Measurements from ENCODE around the gene SH3GL1. TPM values are rescaled to one million over a fixed set of nuclear protein-coding genes. Genes with fewer than 3 reads are reported as not detected.

SH3GL1 gene
- total RNA-seq, 2 experiments from 2014 or later = 39.3 to 40.9 TPM

DNA sequence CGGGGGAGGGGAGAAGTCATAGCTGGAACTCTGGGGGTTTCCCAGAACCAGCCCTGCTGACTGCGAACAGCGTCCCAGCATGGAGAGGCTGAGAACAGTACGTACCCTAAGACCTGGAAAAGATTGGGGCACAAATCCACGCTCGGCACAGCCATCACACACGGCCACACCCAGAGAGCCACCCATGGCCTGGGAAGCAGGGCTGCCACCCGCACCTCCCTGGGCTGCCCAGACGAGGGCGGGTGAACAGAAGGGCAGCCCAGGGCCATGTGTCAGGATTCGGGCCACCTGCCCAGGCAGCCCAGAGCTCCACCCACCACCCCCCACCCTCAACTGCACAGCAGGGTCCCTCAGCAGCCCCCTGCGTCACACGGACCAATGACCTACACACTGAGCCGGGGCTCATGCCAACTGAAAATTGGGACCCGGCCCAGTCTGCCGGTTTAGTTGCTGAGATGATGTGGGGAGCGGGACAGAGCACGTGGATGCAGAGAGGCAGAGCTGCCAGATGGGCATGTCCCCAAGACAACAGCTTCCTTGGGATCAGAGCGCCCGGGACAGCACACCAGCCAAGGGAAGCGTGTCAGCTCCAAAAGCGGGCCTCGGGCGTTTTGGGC is 48.8 kb upstream of the SH3GL1 start:
- intact Hi-C loops (cut with DNase I, micrococcal nuclease) = no loop called here
- no peaks in the 10 kb centered on the region for H3K9me3 Mint-ChIP-seq
- no peaks in the 10 kb centered on the region for H3K27me3 Mint-ChIP-seq
- Histone ChIP-seq H3K36me3 (ENCODE audit: insufficient read depth, low read length) (peaks cover 84% of the 10 kb centered on the region), H3K4me1 (ENCODE audit: insufficient read depth, low read length) (no peaks in the 10 kb centered on the region), H3K4me3 (ENCODE audit: low read length) (no peak overlapping the region), H3K9me3 (ENCODE audit: control insufficient read depth in 1 of 2, insufficient read depth in 1 of 2, low read length in 2 of 2) (no peaks in the 10 kb centered on the region), H3K27ac (ENCODE audit: low read depth in 1 of 2, low read length in 2 of 2) (no peak overlapping the region), H3K27me3 (ENCODE audit: control insufficient read depth in 1 of 2, insufficient read depth in 2 of 2, low read length in 2 of 2) (no peaks in the 10 kb centered on the region)
- H3K36me3 Mint-ChIP-seq (ENCODE audit: low read depth) = peaks cover 58% of the 10 kb centered on the region
- H3K4me3 Mint-ChIP-seq = no peak overlapping the region
- POLR2A ChIA-PET = no interaction called here
- CTCF ChIA-PET = no interaction called here
- DNase-seq = no peak
- H3K4me1 Mint-ChIP-seq (ENCODE audit: low read depth) = no peaks in the 10 kb centered on the region
- H3K27ac Mint-ChIP-seq = no peak overlapping the region
- ATAC-seq (ENCODE audit: poor library complexity) = no peak
- TF ChIP-seq, protein P1, sequence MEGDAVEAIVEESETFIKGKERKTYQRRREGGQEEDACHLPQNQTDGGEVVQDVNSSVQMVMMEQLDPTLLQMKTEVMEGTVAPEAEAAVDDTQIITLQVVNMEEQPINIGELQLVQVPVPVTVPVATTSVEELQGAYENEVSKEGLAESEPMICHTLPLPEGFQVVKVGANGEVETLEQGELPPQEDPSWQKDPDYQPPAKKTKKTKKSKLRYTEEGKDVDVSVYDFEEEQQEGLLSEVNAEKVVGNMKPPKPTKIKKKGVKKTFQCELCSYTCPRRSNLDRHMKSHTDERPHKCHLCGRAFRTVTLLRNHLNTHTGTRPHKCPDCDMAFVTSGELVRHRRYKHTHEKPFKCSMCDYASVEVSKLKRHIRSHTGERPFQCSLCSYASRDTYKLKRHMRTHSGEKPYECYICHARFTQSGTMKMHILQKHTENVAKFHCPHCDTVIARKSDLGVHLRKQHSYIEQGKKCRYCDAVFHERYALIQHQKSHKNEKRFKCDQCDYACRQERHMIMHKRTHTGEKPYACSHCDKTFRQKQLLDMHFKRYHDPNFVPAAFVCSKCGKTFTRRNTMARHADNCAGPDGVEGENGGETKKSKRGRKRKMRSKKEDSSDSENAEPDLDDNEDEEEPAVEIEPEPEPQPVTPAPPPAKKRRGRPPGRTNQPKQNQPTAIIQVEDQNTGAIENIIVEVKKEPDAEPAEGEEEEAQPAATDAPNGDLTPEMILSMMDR (IDR thresholded peaks at IDR 0.05) = no peak

DNA sequence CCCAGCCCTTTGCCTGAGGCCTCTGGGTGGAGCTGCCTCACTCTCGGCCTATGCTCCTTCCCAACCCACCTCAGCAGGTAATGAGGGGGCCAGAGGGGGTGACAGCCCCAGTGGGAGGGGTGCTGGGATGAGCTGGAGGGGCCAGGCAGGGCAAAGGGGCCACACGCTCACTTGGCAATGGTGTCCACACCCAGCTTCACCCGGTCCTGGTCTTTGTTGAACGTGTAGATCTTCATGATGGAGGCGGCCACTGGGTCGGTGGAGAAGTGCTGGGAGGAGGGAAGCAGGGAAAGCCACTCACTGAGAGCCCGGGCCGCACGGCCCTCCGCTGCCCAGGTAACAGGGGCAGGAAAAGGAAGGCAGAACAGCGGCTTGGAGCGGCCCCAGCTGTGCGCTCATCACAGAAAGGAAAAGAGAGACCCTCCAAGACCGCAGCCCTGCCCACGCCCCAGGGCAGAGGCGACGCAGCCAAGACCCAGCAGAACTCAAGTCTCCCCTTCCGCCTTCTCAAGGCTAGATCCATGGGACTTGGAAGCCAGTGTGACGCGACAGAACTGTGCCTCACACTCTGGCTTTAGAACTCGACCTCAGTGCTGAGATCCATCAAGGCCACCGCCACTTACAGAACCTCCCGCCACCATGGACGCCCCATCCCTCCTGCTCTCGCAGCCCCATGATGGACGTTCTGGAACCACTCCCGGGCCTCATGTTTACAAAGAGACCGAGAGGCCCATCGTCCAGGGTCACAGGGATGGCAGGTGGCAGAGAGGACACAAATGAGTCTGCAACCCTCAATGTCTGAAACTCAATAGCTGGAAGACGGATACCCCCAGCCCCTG is 48.0 kb upstream of the SH3GL1 start:
- intact Hi-C loops (cut with DNase I, micrococcal nuclease) = no loop called here
- H3K4me1 Mint-ChIP-seq (ENCODE audit: low read depth) = no peaks in the 10 kb centered on the region
- Histone ChIP-seq H3K9me3 (ENCODE audit: control insufficient read depth in 1 of 2, insufficient read depth in 1 of 2, low read length in 2 of 2) (no peaks in the 10 kb centered on the region), H3K36me3 (ENCODE audit: insufficient read depth, low read length) (peaks cover 76% of the 10 kb centered on the region), H3K4me1 (ENCODE audit: insufficient read depth, low read length) (no peaks in the 10 kb centered on the region), H3K4me3 (ENCODE audit: low read length) (no peak overlapping the region), H3K27ac (ENCODE audit: low read depth in 1 of 2, low read length in 2 of 2) (no peak overlapping the region), H3K27me3 (ENCODE audit: control insufficient read depth in 1 of 2, insufficient read depth in 2 of 2, low read length in 2 of 2) (no peaks in the 10 kb centered on the region)
- DNase-seq (no peak), ATAC-seq (ENCODE audit: poor library complexity) (no peak)
- CTCF ChIA-PET = no interaction called here
- POLR2A ChIA-PET = no interaction called here
- H3K27ac Mint-ChIP-seq = no peak overlapping the region
- no peaks in the 10 kb centered on the region for H3K27me3 Mint-ChIP-seq
- H3K4me3 Mint-ChIP-seq = no peak overlapping the region
- H3K36me3 Mint-ChIP-seq (ENCODE audit: low read depth) = peaks cover 58% of the 10 kb centered on the region
- H3K9me3 Mint-ChIP-seq = no peaks in the 10 kb centered on the region
- TF ChIP-seq, protein P1 (IDR thresholded peaks at IDR 0.05) = no peak

GRCh38 chr19:4447327-4448146 is 47.2 kb upstream of the SH3GL1 start:
- Histone ChIP-seq H3K4me3 (ENCODE audit: low read length) (no peak overlapping the region), H3K27ac (ENCODE audit: low read depth in 1 of 2, low read length in 2 of 2) (no peak overlapping the region), H3K27me3 (ENCODE audit: control insufficient read depth in 1 of 2, insufficient read depth in 2 of 2, low read length in 2 of 2) (no peaks in the 10 kb centered on the region), H3K4me1 (ENCODE audit: insufficient read depth, low read length) (no peaks in the 10 kb centered on the region), H3K36me3 (ENCODE audit: insufficient read depth, low read length) (peaks cover 69% of the 10 kb centered on the region), H3K9me3 (ENCODE audit: control insufficient read depth in 1 of 2, insufficient read depth in 1 of 2, low read length in 2 of 2) (no peaks in the 10 kb centered on the region)
- no peak for DNase-seq
- Mint-ChIP-seq H3K4me3 (no peak overlapping the region), H3K36me3 (ENCODE audit: low read depth) (peaks cover 51% of the 10 kb centered on the region), H3K9me3 (no peaks in the 10 kb centered on the region), H3K4me1 (ENCODE audit: low read depth) (no peaks in the 10 kb centered on the region), H3K27me3 (no peaks in the 10 kb centered on the region), H3K27ac (no peak overlapping the region)
- ATAC-seq (ENCODE audit: poor library complexity) = no peak
- CTCF ChIA-PET = no interaction called here
- TF ChIP-seq, protein P1 (IDR thresholded peaks at IDR 0.05) = no peak
- intact Hi-C loops (cut with DNase I, micrococcal nuclease) = no loop called here
- POLR2A ChIA-PET = no interaction called here

Data from CD4-positive, alpha-beta T cell (primary cell).